Measurements from ENCODE around the gene YAP1. TPM values are rescaled to one million over a fixed set of nuclear protein-coding genes. Genes with fewer than 3 reads are reported as not detected.

The YAP1 gene
- total RNA-seq, 4 donors from 2014 or later = 97.0 to 177 (median 142) TPM

GRCh38 chr11:102244681-102245409, 134.6 kb downstream of the YAP1 start:
- no peak for DNase-seq
- no peak for TF ChIP-seq POLR2A (IDR thresholded peaks at IDR 0.05)
- TF ChIP-seq CTCF (IDR thresholded peaks at IDR 0.05) = no peak
- no peak overlapping the region for H3K4me3 ChIP-seq
- peaks cover 0 to 23% (median 14%) of the 10 kb centered on the region in 3 donors for H3K4me1 ChIP-seq
- H3K27ac ChIP-seq = peak overlapping the region in 3 of 4 donors; percentile 14 to 55 (median 50)
- intact Hi-C loops (cut with DNase I) = no loop called here
- H3K36me3 ChIP-seq = no peaks in the 10 kb centered on the region
- H3K27me3 ChIP-seq = no peaks in the 10 kb centered on the region
- no peaks in the 10 kb centered on the region for H3K9me3 ChIP-seq
- 46 to 61% methylated on average over 5 of the region's 5 CpGs for WGBS, 2 donors

- H3K4me1 ChIP-seq = peaks cover 5 to 35% (median 13%) of the 10 kb centered on the region in 3 donors
- 94 to 100% methylated on average over 2 of the region's 2 CpGs for WGBS, 2 donors
- no peaks in the 10 kb centered on the region for H3K9me3 ChIP-seq
- no peak for TF ChIP-seq CTCF (IDR thresholded peaks at IDR 0.05)
- TF ChIP-seq POLR2A (IDR thresholded peaks at IDR 0.05) = no peak
- no peak overlapping the region for H3K27ac ChIP-seq
- no peak overlapping the region for H3K4me3 ChIP-seq
- no peaks in the 10 kb centered on the region for H3K27me3 ChIP-seq
- intact Hi-C loops (cut with DNase I) = no loop called here
- no peak for DNase-seq
- no peaks in the 10 kb centered on the region for H3K36me3 ChIP-seq
Measured at GRCh38 chr11:102251423-102251822, 141.2 kb downstream of the YAP1 start.

GRCh38 chr11:102252339-102252891, 142.2 kb downstream of the YAP1 start:
- no peaks in the 10 kb centered on the region for H3K36me3 ChIP-seq
- DNase-seq = no peak
- H3K27me3 ChIP-seq = no peaks in the 10 kb centered on the region
- WGBS, 2 donors = 70 to 75% methylated on average over 6 of the region's 6 CpGs
- H3K4me1 ChIP-seq = peaks cover 5 to 39% (median 13%) of the 10 kb centered on the region in 3 donors
- peak overlapping the region in 3 of 4 donors; percentile 73 to 85 (median 83) for H3K27ac ChIP-seq
- H3K9me3 ChIP-seq = no peaks in the 10 kb centered on the region
- intact Hi-C loops (cut with DNase I) = no loop called here
- no peak for TF ChIP-seq POLR2A (IDR thresholded peaks at IDR 0.05)
- no peak for TF ChIP-seq CTCF (IDR thresholded peaks at IDR 0.05)
- no peak overlapping the region for H3K4me3 ChIP-seq

GRCh38 chr11:102253020-102253715, 142.9 kb downstream of the YAP1 start:
- Histone ChIP-seq H3K4me1 (peaks cover 5 to 39% (median 13%) of the 10 kb centered on the region in 3 donors), H3K36me3 (no peaks in the 10 kb centered on the region), H3K27me3 (no peaks in the 10 kb centered on the region), H3K4me3 (no peak overlapping the region), H3K9me3 (no peaks in the 10 kb centered on the region), H3K27ac (peak overlapping the region; percentile 0 to 85 (median 78))
- TF ChIP-seq POLR2A (IDR thresholded peaks at IDR 0.05) (no peak), CTCF (IDR thresholded peaks at IDR 0.05) (no peak)
- WGBS, 2 donors = 13 to 51% methylated on average over 3 of the region's 3 CpGs
- no peak for DNase-seq
- intact Hi-C loops (cut with DNase I) = no loop called here

GRCh38 chr11:102254047-102254446, 143.8 kb downstream of the YAP1 start:
- TF ChIP-seq CTCF (IDR thresholded peaks at IDR 0.05) = peak in 2 of 6 experiments; percentile 13 to 34
- no peak for TF ChIP-seq POLR2A (IDR thresholded peaks at IDR 0.05)
- no peak for DNase-seq
- H3K27me3 ChIP-seq = no peaks in the 10 kb centered on the region
- no peak overlapping the region for H3K4me3 ChIP-seq
- H3K9me3 ChIP-seq = no peaks in the 10 kb centered on the region
- H3K27ac ChIP-seq = peak overlapping the region; percentile 0 to 85 (median 78)
- H3K4me1 ChIP-seq = peaks cover 5 to 39% (median 13%) of the 10 kb centered on the region in 3 donors
- H3K36me3 ChIP-seq = no peaks in the 10 kb centered on the region
- intact Hi-C loops (cut with DNase I) = no loop called here
- WGBS, 2 donors = 76 to 78% methylated on average over 4 to 5 of the region's 5 CpGs

All from esophagus squamous epithelium (tissue), 5 donors.